ENCODE measurements around the gene CMTM8.

Gene CMTM8

DNA sequence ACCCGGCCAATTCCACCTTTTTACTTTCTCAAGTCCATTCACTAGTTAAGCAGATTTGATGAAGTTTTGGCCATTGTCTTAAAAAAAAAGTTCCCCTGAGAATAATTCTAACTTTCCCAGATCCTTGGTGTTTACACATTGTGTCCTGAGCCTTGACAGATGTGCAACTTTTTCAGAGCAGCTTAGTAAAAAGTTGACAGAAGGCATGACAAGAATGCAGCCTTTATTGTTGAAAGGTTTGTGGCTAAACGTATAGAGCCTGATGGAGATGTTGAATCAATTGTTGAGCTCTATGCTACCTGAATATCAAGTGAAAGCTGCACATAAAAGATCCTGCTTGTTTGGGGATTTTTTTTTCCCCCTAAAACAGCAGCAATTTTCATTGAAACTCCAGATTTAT lies 77.8 kb downstream of the CMTM8 start:
- no peak for DNase-seq (ENCODE audit: low read depth)
- TF ChIP-seq, protein P1, sequence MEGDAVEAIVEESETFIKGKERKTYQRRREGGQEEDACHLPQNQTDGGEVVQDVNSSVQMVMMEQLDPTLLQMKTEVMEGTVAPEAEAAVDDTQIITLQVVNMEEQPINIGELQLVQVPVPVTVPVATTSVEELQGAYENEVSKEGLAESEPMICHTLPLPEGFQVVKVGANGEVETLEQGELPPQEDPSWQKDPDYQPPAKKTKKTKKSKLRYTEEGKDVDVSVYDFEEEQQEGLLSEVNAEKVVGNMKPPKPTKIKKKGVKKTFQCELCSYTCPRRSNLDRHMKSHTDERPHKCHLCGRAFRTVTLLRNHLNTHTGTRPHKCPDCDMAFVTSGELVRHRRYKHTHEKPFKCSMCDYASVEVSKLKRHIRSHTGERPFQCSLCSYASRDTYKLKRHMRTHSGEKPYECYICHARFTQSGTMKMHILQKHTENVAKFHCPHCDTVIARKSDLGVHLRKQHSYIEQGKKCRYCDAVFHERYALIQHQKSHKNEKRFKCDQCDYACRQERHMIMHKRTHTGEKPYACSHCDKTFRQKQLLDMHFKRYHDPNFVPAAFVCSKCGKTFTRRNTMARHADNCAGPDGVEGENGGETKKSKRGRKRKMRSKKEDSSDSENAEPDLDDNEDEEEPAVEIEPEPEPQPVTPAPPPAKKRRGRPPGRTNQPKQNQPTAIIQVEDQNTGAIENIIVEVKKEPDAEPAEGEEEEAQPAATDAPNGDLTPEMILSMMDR (IDR thresholded peaks at IDR 0.05; ENCODE audit: control insufficient read depth, extremely low read depth, insufficient read depth) = no peak
- no peak overlapping the region for H3K4me3 ChIP-seq (ENCODE audit: low read depth, low read length)

- no peak for DNase-seq (ENCODE audit: low read depth)
- TF ChIP-seq, protein P1 (IDR thresholded peaks at IDR 0.05; ENCODE audit: control insufficient read depth, extremely low read depth, insufficient read depth) = no peak
- H3K4me3 ChIP-seq (ENCODE audit: low read depth, low read length) = no peak overlapping the region
These were observed 78.5 kb downstream of the CMTM8 start for GRCh38 chr3:32316976-32317375.

GRCh38 chr3:32319607-32320006 lies 81.1 kb downstream of the CMTM8 start:
- no peak overlapping the region for H3K4me3 ChIP-seq (ENCODE audit: low read depth, low read length)
- DNase-seq (ENCODE audit: low read depth) = no peak
- TF ChIP-seq, protein P1 (IDR thresholded peaks at IDR 0.05; ENCODE audit: control insufficient read depth, extremely low read depth, insufficient read depth) = no peak

DNA sequence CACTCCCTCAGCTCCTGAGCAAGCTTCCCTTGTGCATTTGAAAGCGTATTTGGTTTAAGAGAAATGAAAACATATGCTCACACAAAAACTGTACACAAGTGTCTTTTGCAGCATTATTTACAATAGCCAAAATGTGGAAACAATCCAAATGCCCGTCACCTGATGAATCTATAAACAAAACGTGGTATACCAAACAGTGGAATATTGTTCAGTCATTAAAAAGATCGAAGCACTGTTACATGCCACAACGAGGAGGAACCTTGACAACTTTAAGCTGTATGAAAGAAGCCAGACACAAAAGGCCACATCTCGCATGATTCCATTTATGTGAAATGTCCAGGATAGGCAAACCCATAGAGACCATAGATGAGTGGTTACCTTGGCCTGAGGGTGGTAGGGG lies 81.6 kb downstream of the CMTM8 start:
- no peak for DNase-seq (ENCODE audit: low read depth)
- H3K4me3 ChIP-seq (ENCODE audit: low read depth, low read length) = no peak overlapping the region
- TF ChIP-seq, protein P1 (IDR thresholded peaks at IDR 0.05; ENCODE audit: control insufficient read depth, extremely low read depth, insufficient read depth) = no peak

DNA sequence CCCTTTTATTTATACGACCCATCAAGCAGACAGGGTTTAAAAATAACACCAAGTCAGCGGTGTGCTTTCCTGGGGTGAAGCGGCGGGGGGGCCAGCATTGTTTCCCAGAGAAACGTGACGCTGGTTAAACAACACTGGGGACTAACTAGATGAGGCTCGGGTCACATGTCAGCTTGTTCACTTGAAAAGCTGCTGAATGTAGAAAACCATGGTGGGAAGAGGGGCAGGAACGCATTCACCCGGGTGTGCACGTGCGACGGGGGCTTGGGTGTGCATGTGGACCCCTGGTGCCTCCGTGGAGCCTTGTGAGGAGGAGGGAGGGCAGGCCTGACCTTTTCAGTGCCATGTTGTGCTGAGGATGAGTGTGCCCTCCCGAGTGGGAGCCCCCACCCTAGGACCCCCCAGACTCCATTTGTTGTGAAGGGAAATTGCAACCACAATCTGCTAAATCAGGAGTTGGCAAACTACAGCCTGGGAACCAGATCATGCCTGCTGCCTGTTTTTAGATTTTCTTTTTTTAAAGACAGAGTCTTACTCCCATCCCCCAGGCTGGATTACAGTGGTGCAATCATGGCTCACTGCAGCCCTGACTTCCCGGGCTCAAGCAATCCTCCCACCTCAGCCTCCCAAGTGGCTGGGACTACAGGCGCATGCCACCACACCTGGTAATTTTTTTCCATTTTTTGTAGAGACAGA lies 82.8 kb downstream of the CMTM8 start:
- no peak overlapping the region for H3K4me3 ChIP-seq (ENCODE audit: low read depth, low read length)
- DNase-seq (ENCODE audit: low read depth) = no peak
- TF ChIP-seq, protein P1 (IDR thresholded peaks at IDR 0.05; ENCODE audit: control insufficient read depth, extremely low read depth, insufficient read depth) = no peak

GRCh38 chr3:32322311-32322710 lies 83.8 kb downstream of the CMTM8 start:
- H3K4me3 ChIP-seq (ENCODE audit: low read depth, low read length) = no peak overlapping the region
- TF ChIP-seq, protein P1 (IDR thresholded peaks at IDR 0.05; ENCODE audit: control insufficient read depth, extremely low read depth, insufficient read depth) = no peak
- no peak for DNase-seq (ENCODE audit: low read depth)

GRCh38 chr3:32323604-32324003 lies 85.1 kb downstream of the CMTM8 start:
- TF ChIP-seq, protein P1 (IDR thresholded peaks at IDR 0.05; ENCODE audit: control insufficient read depth, extremely low read depth, insufficient read depth) = no peak
- no peak for DNase-seq (ENCODE audit: low read depth)
- H3K4me3 ChIP-seq (ENCODE audit: low read depth, low read length) = no peak overlapping the region

Measured in LNCaP clone FGC (cell line).